Neural progenitor cell (in vitro differentiated cells): ENCODE results near the gene LHX2. TPM values are rescaled to one million over a fixed set of nuclear protein-coding genes. Genes with fewer than 3 reads are reported as not detected.

Source experiments
- DNase-seq: peaks from one replicate; pipeline ENCODE4 v3.0.0-alpha.2; 2016; ENCODE audit warnings: low spot score
- H2AFZ ChIP-seq: fragments of 200-600 bp; sonication (generic); replicated peaks from 2 replicates; pipeline ENCODE4 v1.6.1; 2016; ENCODE audit warnings: antibody characterized with exemption
- H3F3A ChIP-seq: fragments of 200-600 bp; sonication (generic); 2 replicates; pipeline ENCODE4 v1.6.1; 2016; ENCODE audit warnings: antibody characterized with exemption, low read depth
- H3K27ac ChIP-seq: fragments of 200-600 bp; sonication (generic); 2 replicates; pipeline ENCODE4 v1.5.1; 2016; ENCODE audit warnings: mild to moderate bottlenecking
- H3K27me3 ChIP-seq: fragments of 200-600 bp; sonication (generic); 2 replicates; pipeline ENCODE4 v1.6.1; 2016; ENCODE audit warnings: mild to moderate bottlenecking, moderate library complexity
- H3K36me3 ChIP-seq: fragments of 200-600 bp; sonication (generic); 2 replicates; pipeline ENCODE4 v1.5.1; 2016
- H3K4me1 ChIP-seq: fragments of 200-600 bp; sonication (generic); 2 replicates; pipeline ENCODE4 v1.6.1; 2016; ENCODE audit warnings: mixed run types
- H3K4me2 ChIP-seq: fragments of 200-600 bp; sonication (generic); 2 replicates; pipeline ENCODE4 v1.6.1; 2016
- H3K4me3 ChIP-seq: fragments of 200-600 bp; sonication (generic); 2 replicates; pipeline ENCODE4 v1.5.1; 2016
- H3K79me2 ChIP-seq: fragments of 200-600 bp; sonication (generic); 2 replicates; pipeline ENCODE4 v1.6.1; 2016; ENCODE audit warnings: low read depth
- H3K9ac ChIP-seq: fragments of 200-600 bp; sonication (generic); 2 replicates; pipeline ENCODE4 v1.6.1; 2016
- H3K9me3 ChIP-seq: fragments of 200-600 bp; sonication (generic); 2 replicates; pipeline ENCODE4 v1.5.1; 2016; ENCODE audit warnings: low read depth
- H4K20me1 ChIP-seq: fragments of 200-600 bp; sonication (generic); 2 replicates; pipeline ENCODE4 v1.6.1; 2016; ENCODE audit warnings: low read depth
- H3K27ac Mint-ChIP-seq: 3 replicates; pipeline ENCODE4 v1.8.0; 2021; ENCODE audit warnings: mixed read lengths
- H3K27me3 Mint-ChIP-seq: 2 replicates; pipeline ENCODE4 v1.8.0; 2022; ENCODE audit warnings: low read depth, mild to moderate bottlenecking, inconsistent platforms, moderate library complexity, mixed read lengths; ENCODE audit not compliant: insufficient read depth
- H3K36me3 Mint-ChIP-seq: 3 replicates; pipeline ENCODE4 v1.8.0; 2021; ENCODE audit warnings: mixed read lengths
- H3K4me1 Mint-ChIP-seq: 3 replicates; pipeline ENCODE4 v1.8.0; 2021; ENCODE audit warnings: mixed read lengths
- H3K4me3 Mint-ChIP-seq: 3 replicates; pipeline ENCODE4 v1.8.0; 2021; ENCODE audit warnings: mild to moderate bottlenecking, moderate library complexity, mixed read lengths
- H3K9me3 Mint-ChIP-seq: 3 replicates; pipeline ENCODE4 v1.8.0; 2020; ENCODE audit warnings: mixed read lengths
- EZH2 ChIP-seq: fragments of 200-600 bp; sonication (generic); IDR thresholded peaks from 2 replicates; pipeline ENCODE4 v1.6.1; 2017; ENCODE audit warnings: antibody characterized with exemption, mild to moderate bottlenecking, moderate library complexity
- EZH2phosphoT487 ChIP-seq: fragments of 200-600 bp; sonication (generic); IDR thresholded peaks from 2 replicates; pipeline ENCODE4 v1.6.1; 2017; ENCODE audit warnings: antibody characterized with exemption
- total RNA-seq: library from RNA; depleted of rRNA; stranded (reverse); fragments of >200 nt; gene quantifications from 2 replicates; pipeline ENCODE4 v1.2.3, GENCODE V29; 2015; ENCODE audit warnings: low replicate concordance
- TF ChIP-seq, protein P1 (sequence below): fragments of 200-600 bp; sonication (generic); IDR thresholded peaks from 2 replicates; pipeline ENCODE4 v1.5.1; 2017; ENCODE audit warnings: antibody characterized with exemption, mild to moderate bottlenecking

LHX2 gene
- total RNA-seq, 1 donor from 2014 or later, result 36.3 TPM

DNA sequence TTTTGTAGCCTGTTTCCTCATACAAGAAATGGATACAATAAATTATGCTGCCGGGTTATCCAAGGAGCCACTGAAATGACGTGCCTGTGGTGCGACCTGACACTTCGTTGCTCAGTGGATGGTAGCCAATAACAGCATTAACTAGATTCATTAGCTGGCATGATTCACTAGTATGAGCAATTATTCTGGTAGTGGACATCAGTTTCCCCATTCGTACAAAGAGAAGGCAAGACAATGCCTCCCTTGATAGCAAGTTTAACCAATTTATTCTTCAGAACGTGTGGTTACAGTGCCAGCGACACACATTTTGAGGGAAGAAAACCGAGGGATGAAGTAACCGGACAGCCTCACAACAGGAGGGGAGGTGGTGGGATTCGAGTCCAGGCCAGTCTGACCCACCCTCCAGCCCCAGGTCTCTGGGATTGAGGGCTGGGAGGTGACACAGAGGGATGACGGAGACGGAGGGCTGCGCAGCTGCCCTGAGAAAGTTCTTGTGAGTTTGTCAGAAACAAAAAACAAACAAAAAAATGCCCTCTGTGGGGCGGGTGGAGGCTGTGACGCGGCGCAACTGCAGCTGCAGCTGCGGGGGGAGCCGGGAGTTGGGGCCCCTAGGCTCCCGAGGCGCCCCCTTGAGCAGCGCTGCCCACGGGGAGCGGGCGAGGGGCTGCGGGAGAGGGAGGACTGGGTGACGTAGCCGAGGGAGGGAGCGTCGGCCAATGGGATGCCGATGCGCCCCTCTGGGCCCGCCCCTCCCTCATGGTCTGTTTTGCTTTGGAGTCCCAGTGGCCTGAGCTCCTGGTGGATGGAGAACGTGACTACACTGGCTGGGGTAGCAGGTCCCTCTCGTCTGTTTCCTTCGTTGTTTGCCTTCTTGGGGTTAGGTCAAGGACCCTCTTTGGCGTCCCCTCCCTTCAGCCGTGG is 10.9 kb downstream of the LHX2 start:
- no peaks in the 10 kb centered on the region for H3K9me3 ChIP-seq
- H3K4me3 ChIP-seq, result no peak overlapping the region
- peak; percentile 88 for DNase-seq
- no peaks in the 10 kb centered on the region for H3K9me3 Mint-ChIP-seq
- peaks cover 100% of the 10 kb centered on the region for H3K27me3 ChIP-seq
- H3K27ac Mint-ChIP-seq, result no peak overlapping the region
- peaks cover 46% of the 10 kb centered on the region for H3K27me3 Mint-ChIP-seq
- peaks cover 2% of the 10 kb centered on the region for H3K36me3 Mint-ChIP-seq
- no peak overlapping the region for H2AFZ ChIP-seq
- peaks cover 12% of the 10 kb centered on the region for H3K36me3 ChIP-seq
- H3K4me1 Mint-ChIP-seq, result peaks cover 11% of the 10 kb centered on the region
- H3K4me1 ChIP-seq, result peaks cover 15% of the 10 kb centered on the region
- no peak overlapping the region for H3K9ac ChIP-seq
- TF ChIP-seq EZH2 (peak; percentile 37), EZH2phosphoT487 (peak; percentile 61)
- TF ChIP-seq, protein P1, sequence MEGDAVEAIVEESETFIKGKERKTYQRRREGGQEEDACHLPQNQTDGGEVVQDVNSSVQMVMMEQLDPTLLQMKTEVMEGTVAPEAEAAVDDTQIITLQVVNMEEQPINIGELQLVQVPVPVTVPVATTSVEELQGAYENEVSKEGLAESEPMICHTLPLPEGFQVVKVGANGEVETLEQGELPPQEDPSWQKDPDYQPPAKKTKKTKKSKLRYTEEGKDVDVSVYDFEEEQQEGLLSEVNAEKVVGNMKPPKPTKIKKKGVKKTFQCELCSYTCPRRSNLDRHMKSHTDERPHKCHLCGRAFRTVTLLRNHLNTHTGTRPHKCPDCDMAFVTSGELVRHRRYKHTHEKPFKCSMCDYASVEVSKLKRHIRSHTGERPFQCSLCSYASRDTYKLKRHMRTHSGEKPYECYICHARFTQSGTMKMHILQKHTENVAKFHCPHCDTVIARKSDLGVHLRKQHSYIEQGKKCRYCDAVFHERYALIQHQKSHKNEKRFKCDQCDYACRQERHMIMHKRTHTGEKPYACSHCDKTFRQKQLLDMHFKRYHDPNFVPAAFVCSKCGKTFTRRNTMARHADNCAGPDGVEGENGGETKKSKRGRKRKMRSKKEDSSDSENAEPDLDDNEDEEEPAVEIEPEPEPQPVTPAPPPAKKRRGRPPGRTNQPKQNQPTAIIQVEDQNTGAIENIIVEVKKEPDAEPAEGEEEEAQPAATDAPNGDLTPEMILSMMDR, result peak; percentile 25
- H3K4me3 Mint-ChIP-seq, result no peak overlapping the region
- peaks cover 43% of the 10 kb centered on the region for H3F3A ChIP-seq
- peaks cover 33% of the 10 kb centered on the region for H3K79me2 ChIP-seq
- no peak overlapping the region for H3K27ac ChIP-seq
- peak overlapping the region; percentile 64 for H3K4me2 ChIP-seq
- H4K20me1 ChIP-seq, result peaks cover 94% of the 10 kb centered on the region

DNA sequence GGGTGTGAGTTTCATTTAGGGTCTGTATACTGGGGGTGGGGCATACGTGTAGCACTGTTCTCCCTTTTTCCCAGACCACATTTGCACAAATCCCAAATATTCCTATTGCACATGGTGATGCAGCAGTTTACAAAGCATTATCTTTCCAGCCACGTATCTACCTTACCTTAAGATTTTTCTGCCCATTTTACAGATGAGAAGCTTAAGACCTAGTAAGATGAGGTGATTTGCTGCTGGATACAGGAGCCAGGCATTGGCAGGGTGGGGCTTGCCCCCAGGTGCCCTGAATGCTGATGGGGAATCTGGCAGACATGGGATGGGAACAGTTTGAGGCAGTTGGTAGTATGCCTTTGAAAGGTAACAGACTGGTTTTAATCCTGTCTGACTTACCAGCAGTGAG is 12.5 kb downstream of the LHX2 start:
- no peak overlapping the region for H3K27ac Mint-ChIP-seq
- TF ChIP-seq EZH2phosphoT487 (no peak), EZH2 (no peak)
- TF ChIP-seq, protein P1, result no peak

DNA sequence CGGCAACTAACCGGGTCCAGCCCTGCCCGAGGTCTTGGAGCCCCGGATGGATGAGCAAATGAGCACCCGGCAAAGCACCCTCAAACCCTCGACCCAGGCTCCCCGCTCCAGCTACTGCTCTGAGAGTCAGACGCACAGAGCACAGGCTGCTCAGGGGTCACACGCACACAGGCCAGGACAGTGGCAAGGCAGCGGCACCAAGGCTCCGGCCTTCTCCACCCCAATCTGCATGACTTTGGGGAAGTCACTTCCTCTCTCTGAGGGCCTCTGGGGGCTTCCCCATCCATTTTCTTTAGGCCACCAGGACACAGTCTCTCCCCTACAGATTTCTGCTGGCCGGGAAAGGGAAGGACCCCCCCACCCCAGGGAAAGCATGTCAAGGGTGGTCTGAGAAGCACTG is 18.0 kb downstream of the LHX2 start:
- TF ChIP-seq EZH2phosphoT487, result no peak
- TF ChIP-seq, protein P1, result no peak
- TF ChIP-seq EZH2, result no peak
- DNase-seq, result no peak

More for the DNA sequence above, 12.5 kb downstream of the LHX2 start:
- Histone ChIP-seq H3K4me1 (peaks cover 8% of the 10 kb centered on the region), H3K36me3 (peaks cover 12% of the 10 kb centered on the region), H4K20me1 (peaks cover 87% of the 10 kb centered on the region), H3K9me3 (no peaks in the 10 kb centered on the region), H3K4me2 (no peak overlapping the region), H3F3A (peaks cover 26% of the 10 kb centered on the region), H2AFZ (no peak overlapping the region), H3K27me3 (peaks cover 98% of the 10 kb centered on the region), H3K4me3 (no peak overlapping the region), H3K9ac (no peak overlapping the region), H3K27ac (no peak overlapping the region), H3K79me2 (peaks cover 16% of the 10 kb centered on the region)
- Mint-ChIP-seq H3K36me3 (peaks cover 2% of the 10 kb centered on the region), H3K9me3 (no peaks in the 10 kb centered on the region), H3K4me1 (peaks cover 7% of the 10 kb centered on the region), H3K4me3 (no peak overlapping the region), H3K27me3 (peaks cover 41% of the 10 kb centered on the region)
- no peak for DNase-seq

More for the DNA sequence above, 18.0 kb downstream of the LHX2 start:
- Histone ChIP-seq H3K9ac (no peak overlapping the region), H2AFZ (no peak overlapping the region), H3K9me3 (no peaks in the 10 kb centered on the region), H3K4me3 (no peak overlapping the region), H3K27ac (no peak overlapping the region), H3K4me2 (no peak overlapping the region), H3K4me1 (peaks cover 12% of the 10 kb centered on the region), H4K20me1 (peaks cover 75% of the 10 kb centered on the region), H3K27me3 (peaks cover 98% of the 10 kb centered on the region), H3F3A (peaks cover 19% of the 10 kb centered on the region), H3K79me2 (no peaks in the 10 kb centered on the region), H3K36me3 (no peaks in the 10 kb centered on the region)
- Mint-ChIP-seq H3K4me1 (peaks cover 4% of the 10 kb centered on the region), H3K27ac (no peak overlapping the region), H3K4me3 (no peak overlapping the region), H3K36me3 (no peaks in the 10 kb centered on the region), H3K9me3 (no peaks in the 10 kb centered on the region), H3K27me3 (peaks cover 11% of the 10 kb centered on the region)
